ENCODE data around the gene CACNA1A.
"Not testable (repeated sequence)": the region's sequence is repeated elsewhere in the genome, so short reads cannot be mapped to it uniquely, and the experiment has no call there.

The CACNA1A gene

GRCh38 chr19:13363954-13364353 lies 142.3 kb downstream of the CACNA1A start:
- no peak for DNase-seq (ENCODE audit: low read depth)

GRCh38 chr19:13363245-13363644 lies 143.0 kb downstream of the CACNA1A start:
- no peak for DNase-seq (ENCODE audit: low read depth)

DNA sequence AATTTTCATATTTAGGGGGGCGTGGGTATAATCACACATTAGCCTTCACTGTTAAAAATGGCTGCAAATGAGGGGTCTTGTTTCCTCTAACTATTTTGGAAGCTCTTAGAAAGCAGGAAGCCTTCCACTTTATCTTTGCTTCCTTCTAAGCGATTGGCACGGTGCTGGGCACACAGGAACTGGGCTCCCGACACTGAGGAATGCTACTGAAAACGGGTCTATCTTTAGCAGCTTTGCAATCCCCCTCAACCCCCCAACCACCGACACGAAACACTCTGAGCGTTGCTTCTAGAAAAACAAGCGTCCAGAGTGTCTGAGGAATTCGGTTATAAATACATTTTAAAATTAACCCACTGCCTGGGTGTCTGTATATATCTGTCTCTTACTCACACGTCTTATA lies 143.6 kb downstream of the CACNA1A start:
- DNase-seq (ENCODE audit: low read depth), result no peak

GRCh38 chr19:13361726-13362125 lies 144.6 kb downstream of the CACNA1A start:
- DNase-seq (ENCODE audit: low read depth), result not testable (repeated sequence)

GRCh38 chr19:13356686-13357280 lies 149.5 kb downstream of the CACNA1A start:
- no peak for DNase-seq (ENCODE audit: low read depth)

DNA sequence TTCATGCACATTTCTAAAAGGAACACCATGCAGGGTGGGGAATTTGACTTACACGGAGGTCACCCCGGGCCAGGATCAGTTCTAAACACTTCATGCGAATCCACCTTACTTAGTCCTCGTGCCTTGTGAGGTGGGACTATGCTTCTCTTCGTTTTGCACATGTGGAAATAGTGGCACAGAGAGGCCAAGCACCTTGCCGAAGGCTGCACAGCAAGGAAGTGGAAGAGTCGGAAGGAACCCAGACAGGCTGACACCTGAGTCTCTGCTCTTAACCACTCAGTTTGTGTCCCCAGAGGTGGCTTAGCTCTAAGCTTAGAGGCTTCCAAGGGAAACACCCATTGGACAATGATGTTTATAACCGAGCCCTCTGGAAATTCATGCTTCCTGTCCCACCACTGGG lies 150.1 kb downstream of the CACNA1A start:
- DNase-seq (ENCODE audit: low read depth), result no peak

- DNase-seq (ENCODE audit: low read depth), result no peak
Observed at GRCh38 chr19:13355356-13355755, 150.9 kb downstream of the CACNA1A start.

- no peak for DNase-seq (ENCODE audit: low read depth)
Observed at GRCh38 chr19:13353625-13354024, 152.7 kb downstream of the CACNA1A start.

DNA sequence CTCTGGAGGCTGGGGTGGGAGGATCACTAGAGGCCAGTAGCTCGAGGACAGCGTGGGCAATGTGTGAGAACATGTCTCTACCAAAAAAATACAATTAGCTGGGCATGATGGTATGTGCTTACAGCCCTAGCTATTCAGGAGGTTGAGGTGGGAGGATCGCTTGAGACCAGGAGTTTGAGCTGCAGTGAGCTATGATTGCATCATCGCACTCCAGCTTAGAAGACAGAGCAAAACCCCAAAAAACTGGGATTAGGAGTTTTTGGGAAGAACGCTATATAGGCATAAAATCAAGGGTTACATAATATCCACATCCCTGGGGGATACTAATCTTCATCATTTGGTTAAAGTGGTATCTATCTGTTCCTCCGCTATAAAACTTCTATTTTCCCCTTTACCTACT lies 155.5 kb downstream of the CACNA1A start:
- no peak for DNase-seq (ENCODE audit: low read depth)

GRCh38 chr19:13350072-13350471 lies 156.2 kb downstream of the CACNA1A start:
- no peak for DNase-seq (ENCODE audit: low read depth)

- DNase-seq (ENCODE audit: low read depth), result no peak
Observed at GRCh38 chr19:13347367-13347766, 158.9 kb downstream of the CACNA1A start.

DNA sequence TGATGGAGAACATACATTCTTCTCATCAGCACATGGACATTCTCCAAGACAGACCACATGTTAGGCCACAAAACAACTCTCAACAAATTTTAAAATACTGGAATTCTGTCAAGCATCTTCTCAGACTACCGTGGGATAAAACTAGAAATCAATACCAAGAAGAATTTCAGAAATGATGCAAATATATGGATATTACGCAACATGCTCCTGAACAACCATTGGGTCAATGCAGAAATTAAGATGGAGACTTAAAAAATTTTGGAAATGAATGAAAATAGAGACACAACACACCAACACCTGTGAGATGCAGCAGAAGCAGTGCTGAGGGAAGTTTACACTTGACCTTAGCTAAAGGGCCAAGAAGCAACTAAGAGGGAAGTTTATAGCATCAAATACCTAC lies 162.8 kb downstream of the CACNA1A start:
- no peak for DNase-seq (ENCODE audit: low read depth)

DNA sequence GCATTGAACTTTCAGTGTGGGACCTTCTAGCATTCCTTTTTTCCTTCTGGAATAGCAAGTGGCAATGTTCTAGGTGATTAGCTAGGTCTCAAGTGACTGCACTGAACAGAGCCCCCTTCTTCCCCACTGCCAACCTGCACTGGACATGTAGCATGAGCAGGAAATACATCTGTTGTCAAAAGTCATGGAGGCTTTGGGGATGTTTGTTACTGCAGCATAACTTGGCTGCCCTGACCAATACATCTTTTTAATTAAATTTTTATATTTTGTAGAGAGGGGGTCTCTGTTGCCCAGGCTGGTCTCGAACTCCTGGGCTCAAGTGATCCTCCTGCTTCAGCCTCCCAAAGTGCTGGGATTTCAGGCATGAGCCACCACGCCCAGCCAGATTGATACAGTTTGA lies 163.6 kb downstream of the CACNA1A start:
- DNase-seq (ENCODE audit: low read depth), result no peak

- no peak for DNase-seq (ENCODE audit: low read depth)
Observed at GRCh38 chr19:13339869-13340268, 166.4 kb downstream of the CACNA1A start.

GRCh38 chr19:13337181-13337580 lies 169.1 kb downstream of the CACNA1A start:
- DNase-seq (ENCODE audit: low read depth), result no peak

DNA sequence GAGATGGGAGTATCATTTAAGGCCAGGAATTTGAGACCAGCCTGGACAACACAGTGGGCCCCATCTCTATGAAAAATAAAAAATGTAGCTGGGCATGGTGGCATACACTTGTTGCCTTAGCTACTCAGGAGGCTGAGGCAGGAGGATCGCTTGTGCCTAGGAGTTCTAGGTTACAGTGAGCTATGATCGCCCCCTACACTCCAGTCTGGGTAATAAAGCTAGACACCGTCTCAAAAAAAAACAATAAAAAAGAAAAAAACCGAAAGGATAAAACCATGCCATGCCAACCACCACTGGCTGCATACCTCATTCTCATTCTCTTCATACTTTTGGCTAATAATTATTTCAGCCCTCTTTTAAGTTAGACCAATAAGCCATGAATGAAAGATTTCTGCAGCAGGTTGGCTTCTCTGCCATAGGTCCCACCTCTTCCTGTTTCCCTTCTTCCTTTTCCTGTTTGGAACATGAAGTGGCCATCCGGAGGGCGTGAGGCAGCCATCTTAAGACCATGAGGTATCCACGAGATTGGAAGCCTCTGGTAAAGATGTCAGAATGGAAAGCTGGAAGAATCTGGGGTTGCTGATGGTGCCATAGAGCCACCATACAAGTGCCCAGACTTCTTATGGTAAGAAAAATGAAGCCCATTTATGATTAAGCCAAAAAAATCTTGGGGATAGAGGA lies 171.3 kb downstream of the CACNA1A start:
- no peak for DNase-seq (ENCODE audit: low read depth)

GRCh38 chr19:13330285-13330684 lies 176.0 kb downstream of the CACNA1A start:
- DNase-seq (ENCODE audit: low read depth), result no peak

GRCh38 chr19:13329766-13330165 lies 176.5 kb downstream of the CACNA1A start:
- no peak for DNase-seq (ENCODE audit: low read depth)

DNA sequence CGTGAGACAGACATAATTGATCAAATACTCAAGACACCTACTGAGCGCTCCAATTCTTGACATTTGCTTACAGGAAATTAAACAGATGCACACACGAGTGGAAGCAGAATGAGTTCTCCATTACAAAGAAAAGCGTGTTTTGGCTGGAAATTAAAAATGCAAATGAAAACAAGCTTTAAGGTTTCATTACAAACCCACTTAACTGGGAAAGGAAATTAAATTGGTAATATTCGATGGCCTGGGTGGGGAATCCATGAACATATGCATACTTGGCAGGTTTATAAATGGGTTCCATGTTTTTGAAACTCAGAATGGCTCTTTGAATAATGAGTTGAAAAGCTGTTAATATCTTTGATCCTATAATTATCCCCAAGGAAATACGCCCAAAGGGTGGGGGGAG lies 178.0 kb downstream of the CACNA1A start:
- no peak for DNase-seq (ENCODE audit: low read depth)

- DNase-seq (ENCODE audit: low read depth), result no peak
Observed at GRCh38 chr19:13319526-13319925, 186.8 kb downstream of the CACNA1A start.

GRCh38 chr19:13318190-13318589 lies 188.1 kb downstream of the CACNA1A start:
- no peak for DNase-seq (ENCODE audit: low read depth)

DNA sequence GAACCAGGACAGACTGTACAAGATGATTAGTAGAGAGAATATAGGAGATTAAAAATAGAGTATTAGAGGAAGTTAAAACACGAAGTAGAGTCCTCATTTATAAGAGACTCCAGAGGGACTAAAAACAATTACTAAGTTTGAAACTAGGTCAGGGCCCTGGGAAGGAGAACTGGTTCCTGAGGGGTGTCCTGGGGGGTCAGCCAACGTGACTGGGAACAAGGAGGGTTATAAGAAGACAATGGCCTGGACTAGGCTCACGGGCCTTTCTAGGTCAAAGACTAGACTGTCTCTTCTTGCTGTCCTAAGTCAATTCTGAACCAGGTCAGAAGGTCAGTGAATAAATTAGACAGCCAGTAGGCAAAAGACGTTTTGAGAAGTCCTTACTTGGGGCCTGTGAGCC lies 190.8 kb downstream of the CACNA1A start:
- DNase-seq (ENCODE audit: low read depth), result no peak

DNA sequence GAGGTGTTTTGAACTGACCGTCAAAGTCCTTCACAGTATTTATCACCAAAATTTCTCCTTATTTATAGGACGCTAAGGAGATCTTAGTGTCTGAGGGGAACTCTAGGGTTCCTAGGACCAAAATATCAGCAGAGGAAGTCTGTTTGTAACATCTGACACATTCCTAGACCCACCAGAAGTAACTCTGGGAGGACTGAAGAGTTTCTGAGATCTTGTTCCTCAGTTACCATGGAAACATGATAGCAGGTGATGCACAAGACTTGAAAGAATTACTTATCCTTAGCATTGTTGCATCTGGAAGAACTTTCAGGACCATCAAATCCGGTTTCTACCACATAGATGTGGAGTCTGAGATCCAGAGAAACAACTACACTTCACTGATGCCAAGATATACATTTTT lies 191.5 kb downstream of the CACNA1A start:
- DNase-seq (ENCODE audit: low read depth), result no peak

DNA sequence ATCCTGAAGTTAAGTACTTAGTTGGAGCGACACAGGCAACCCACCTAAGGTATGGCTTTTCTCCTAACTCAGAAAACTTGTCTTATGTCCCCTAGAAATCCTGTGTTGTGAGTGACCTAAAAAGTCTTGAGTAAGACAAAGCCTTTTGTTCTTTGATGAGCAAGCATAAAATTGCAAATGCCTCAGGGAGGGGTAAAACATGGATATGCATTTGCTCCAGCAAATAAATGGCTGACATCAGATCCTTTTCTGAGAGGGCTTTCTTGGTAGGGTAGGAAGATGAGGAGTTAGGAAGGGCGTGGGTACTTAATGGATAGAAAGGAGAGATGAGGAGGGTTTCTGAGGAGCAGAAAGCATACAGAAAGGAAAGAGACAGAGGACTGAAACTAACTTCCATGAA lies 192.4 kb downstream of the CACNA1A start:
- no peak for DNase-seq (ENCODE audit: low read depth)
